Measurements from ENCODE around the gene RELN. TPM values are rescaled to one million over a fixed set of nuclear protein-coding genes. Genes with fewer than 3 reads are reported as not detected.

RELN gene
- total RNA-seq, 2 experiments from 2014 or later = not detected

DNA sequence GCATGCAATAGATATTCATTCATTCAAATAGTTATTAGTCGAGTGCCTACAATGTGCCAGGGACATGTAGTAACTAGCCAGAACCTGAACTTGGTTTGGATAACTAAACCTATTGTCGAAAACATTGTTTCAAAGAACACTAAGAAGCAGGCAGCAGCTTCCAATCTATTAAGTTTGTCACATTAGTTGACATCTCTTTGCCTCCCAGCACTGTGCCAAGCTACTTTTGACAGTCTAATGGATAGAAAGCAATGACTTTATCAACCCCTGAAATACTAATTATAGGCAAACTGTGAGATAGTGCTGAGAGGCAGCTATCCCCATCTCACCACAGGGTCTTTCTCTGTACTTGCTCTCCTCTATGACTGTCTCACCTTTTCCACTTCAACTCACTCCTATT lies 22.4 kb upstream of the RELN start:
- ATAC-seq (no peak), DNase-seq (no peak)
- H3K9me3 Mint-ChIP-seq (ENCODE audit: low read depth) = no peaks in the 10 kb centered on the region
- ChIA-PET CTCF (no interaction called here), POLR2A (no interaction called here)
- no peak overlapping the region for H3K27ac Mint-ChIP-seq
- peaks cover 9% of the 10 kb centered on the region for H3K27me3 Mint-ChIP-seq
- H3K4me1 Mint-ChIP-seq = no peaks in the 10 kb centered on the region
- no peak overlapping the region for H3K4me3 Mint-ChIP-seq
- intact Hi-C loops (cut with DNase I, micrococcal nuclease) = no loop called here
- H3K36me3 Mint-ChIP-seq (ENCODE audit: low read depth) = no peaks in the 10 kb centered on the region

DNA sequence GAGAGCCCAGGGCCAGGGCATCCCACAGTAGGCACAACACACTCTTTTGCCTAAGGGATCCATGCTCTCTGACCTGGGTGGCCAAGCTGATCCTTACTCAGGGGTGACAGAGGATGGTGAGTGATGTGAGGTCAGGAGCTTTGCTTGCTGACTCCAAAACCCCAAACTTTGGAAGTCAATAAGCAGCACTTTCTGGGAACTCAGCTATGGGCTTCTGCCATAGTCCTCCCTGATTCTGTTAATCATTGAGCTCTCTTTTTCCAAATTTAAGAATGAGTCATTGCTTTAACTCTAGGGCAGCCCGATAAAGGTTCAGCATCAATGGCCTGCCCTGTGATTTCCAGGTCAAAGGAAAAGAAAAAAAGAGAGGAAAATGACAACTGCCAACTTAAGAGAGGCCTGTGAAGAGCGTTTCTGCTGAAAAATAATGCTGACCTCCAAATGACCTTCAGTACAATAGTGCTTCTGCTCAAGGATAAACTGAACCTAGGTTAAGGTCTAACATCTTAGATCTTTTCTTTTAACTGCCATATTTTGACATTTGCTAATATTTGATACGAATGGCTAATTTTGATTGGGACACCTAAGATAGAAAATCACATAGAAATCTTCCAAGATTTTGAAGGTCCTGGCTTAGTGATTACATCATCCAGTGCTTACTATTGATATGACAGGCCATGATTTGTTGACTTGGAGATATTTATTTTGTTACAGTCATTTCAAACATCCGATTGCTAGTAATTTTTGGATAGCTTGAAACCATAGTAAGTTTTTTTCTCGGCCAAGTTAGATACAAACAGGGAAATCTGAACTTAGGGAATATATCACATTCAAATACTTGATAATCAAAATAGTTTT lies 20.8 kb upstream of the RELN start:
- Mint-ChIP-seq H3K9me3 (ENCODE audit: low read depth) (no peaks in the 10 kb centered on the region), H3K27me3 (peaks cover 6% of the 10 kb centered on the region), H3K27ac (no peak overlapping the region), H3K4me1 (no peaks in the 10 kb centered on the region), H3K4me3 (no peak overlapping the region), H3K36me3 (ENCODE audit: low read depth) (no peaks in the 10 kb centered on the region)
- CTCF ChIA-PET = interaction anchor here (0.7 to 1.5 kb wide), 2 partner anchors 10 to 635 kb away, joined by 3 to 5 read pairs; no protein-coding TSS in a partner anchor
- intact Hi-C loops (cut with DNase I, micrococcal nuclease) = no loop called here
- no peak for ATAC-seq
- no peak for DNase-seq
- POLR2A ChIA-PET = no interaction called here

DNA sequence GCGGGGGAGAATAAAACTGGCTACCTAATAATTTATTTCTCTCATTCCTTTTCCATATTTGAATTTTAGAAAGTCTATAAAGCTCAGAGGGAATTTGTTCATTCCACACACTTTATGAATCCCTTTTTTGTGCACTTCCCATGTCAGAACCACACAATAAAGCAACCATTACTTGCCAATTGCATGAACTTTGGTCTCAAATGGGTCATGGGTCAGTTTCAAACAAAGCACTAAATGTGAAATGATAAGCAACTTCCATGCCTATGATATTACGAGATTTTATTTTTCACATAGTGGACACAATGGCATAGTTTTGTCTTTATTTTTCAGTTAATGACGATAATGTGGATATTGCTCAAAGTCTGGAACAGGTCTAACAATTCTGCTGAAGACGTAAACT lies 18.6 kb upstream of the RELN start:
- ChIA-PET POLR2A (no interaction called here), CTCF (no interaction called here)
- H3K27me3 Mint-ChIP-seq = peaks cover 8% of the 10 kb centered on the region
- ATAC-seq (no peak), DNase-seq (no peak)
- H3K9me3 Mint-ChIP-seq (ENCODE audit: low read depth) = no peaks in the 10 kb centered on the region
- intact Hi-C loops (cut with DNase I, micrococcal nuclease) = no loop called here
- no peaks in the 10 kb centered on the region for H3K36me3 Mint-ChIP-seq (ENCODE audit: low read depth)
- H3K4me3 Mint-ChIP-seq = no peak overlapping the region
- no peak overlapping the region for H3K27ac Mint-ChIP-seq
- no peaks in the 10 kb centered on the region for H3K4me1 Mint-ChIP-seq

DNA sequence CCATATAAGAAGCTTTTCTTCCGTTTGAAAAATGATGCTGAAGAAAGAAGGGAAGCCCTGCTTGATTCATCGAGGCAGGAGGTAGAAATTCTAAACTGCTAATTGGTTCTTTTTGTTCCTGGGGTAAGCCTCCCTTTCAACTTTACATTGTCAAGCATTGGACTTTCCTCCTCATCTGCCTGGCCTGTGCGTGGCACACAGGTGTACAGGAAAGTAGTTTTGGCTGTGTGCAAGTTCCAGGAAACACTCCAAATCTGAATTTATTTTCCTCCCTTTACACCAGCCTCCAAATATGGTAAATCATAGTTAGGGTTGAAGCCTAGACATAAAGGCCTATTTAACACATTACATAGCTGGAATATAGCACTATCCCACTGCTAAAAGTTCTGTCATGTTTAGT lies 18.2 kb upstream of the RELN start:
- H3K4me1 Mint-ChIP-seq = no peaks in the 10 kb centered on the region
- intact Hi-C loops (cut with DNase I, micrococcal nuclease) = no loop called here
- POLR2A ChIA-PET = no interaction called here
- H3K36me3 Mint-ChIP-seq (ENCODE audit: low read depth) = no peaks in the 10 kb centered on the region
- no peak for DNase-seq
- no peak overlapping the region for H3K27ac Mint-ChIP-seq
- ATAC-seq = no peak
- CTCF ChIA-PET = no interaction called here
- H3K27me3 Mint-ChIP-seq = peaks cover 12% of the 10 kb centered on the region
- H3K9me3 Mint-ChIP-seq (ENCODE audit: low read depth) = no peaks in the 10 kb centered on the region
- no peak overlapping the region for H3K4me3 Mint-ChIP-seq

DNA sequence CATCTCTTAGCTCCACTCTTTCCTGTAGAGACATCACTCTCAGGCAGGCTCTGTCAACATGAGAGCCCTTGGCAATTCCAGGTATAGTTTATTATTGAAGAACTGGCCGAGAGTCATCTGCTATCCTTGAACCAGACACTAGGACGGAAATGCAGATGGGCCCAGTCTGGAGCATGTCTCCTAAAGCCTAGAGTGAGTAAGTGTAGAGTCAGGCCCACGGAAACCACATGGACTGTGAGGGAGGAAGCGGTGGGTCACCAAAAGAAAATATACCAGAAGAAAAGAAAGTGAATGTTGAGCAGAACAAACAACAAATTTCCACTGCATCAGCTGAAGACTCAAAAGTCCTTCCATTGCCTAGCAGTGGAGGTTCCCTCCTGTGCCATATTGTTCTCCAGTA lies 15.7 kb upstream of the RELN start:
- no peaks in the 10 kb centered on the region for H3K9me3 Mint-ChIP-seq (ENCODE audit: low read depth)
- ATAC-seq = no peak
- no peaks in the 10 kb centered on the region for H3K36me3 Mint-ChIP-seq (ENCODE audit: low read depth)
- H3K4me1 Mint-ChIP-seq = no peaks in the 10 kb centered on the region
- ChIA-PET CTCF (no interaction called here), POLR2A (no interaction called here)
- intact Hi-C loops (cut with DNase I, micrococcal nuclease) = no loop called here
- peaks cover 7% of the 10 kb centered on the region for H3K27me3 Mint-ChIP-seq
- no peak for DNase-seq
- no peak overlapping the region for H3K4me3 Mint-ChIP-seq
- H3K27ac Mint-ChIP-seq = no peak overlapping the region

DNA sequence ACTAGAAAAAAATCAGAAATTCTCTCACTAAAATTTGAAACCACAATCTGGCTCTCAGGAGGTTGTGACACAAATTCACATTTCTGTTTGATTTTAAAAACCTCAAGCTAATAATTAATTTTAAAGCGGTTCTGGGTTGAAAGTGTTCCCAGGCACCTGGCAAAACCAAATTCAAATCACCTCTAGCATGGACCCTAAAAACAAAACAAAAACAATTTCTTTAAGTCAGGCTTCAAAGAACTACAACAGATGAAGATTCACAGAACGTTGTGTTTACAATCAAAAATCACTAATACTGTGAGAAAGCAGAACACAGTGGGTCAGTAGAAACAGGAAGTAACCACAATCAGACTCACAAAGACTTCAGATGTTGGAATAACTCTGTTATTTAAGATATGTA lies 7.2 kb upstream of the RELN start:
- H3K9me3 Mint-ChIP-seq (ENCODE audit: low read depth) = no peaks in the 10 kb centered on the region
- POLR2A ChIA-PET = no interaction called here
- CTCF ChIA-PET = no interaction called here

DNA sequence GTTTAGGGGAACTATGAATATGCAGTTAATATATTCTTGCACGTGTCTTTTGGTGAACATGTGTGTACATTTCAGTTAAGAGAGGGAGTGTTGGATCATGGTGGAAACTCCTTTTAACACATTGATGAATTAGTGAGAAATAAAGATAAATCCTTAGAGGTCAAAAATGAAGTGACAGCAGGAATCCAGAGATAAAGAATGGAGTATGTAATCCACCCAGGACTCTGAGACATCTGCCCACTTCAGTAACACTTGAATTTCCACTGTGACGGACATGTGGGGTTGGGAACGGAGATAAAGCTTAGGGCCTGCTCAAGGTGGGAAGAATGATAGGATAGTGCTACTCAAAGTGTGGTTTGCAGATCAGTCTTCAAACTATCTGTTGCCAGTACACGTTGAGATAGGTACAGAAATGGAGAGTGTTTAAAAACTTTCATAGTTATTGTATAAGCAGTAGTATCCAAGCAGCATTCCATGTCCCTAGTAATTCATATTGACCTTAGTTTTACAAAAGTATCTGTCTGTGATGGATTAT lies 6.6 kb upstream of the RELN start:
- no peaks in the 10 kb centered on the region for H3K4me1 Mint-ChIP-seq
- H3K9me3 Mint-ChIP-seq (ENCODE audit: low read depth) = no peaks in the 10 kb centered on the region
- no peak overlapping the region for H3K27ac Mint-ChIP-seq
- peaks cover 12% of the 10 kb centered on the region for H3K27me3 Mint-ChIP-seq
- H3K36me3 Mint-ChIP-seq (ENCODE audit: low read depth) = no peaks in the 10 kb centered on the region
- ATAC-seq (no peak), DNase-seq (no peak)
- intact Hi-C loops (cut with DNase I, micrococcal nuclease) = loop anchor here in 1 of 2 experiments (10.0 kb wide), 1 partner anchor 159 kb away; no protein-coding TSS in a partner anchor
- CTCF ChIA-PET = no interaction called here
- H3K4me3 Mint-ChIP-seq = no peak overlapping the region
- POLR2A ChIA-PET = no interaction called here

More for the DNA sequence above, 7.2 kb upstream of the RELN start:
- H3K4me1 Mint-ChIP-seq = no peaks in the 10 kb centered on the region
- peaks cover 8% of the 10 kb centered on the region for H3K27me3 Mint-ChIP-seq
- no peak overlapping the region for H3K27ac Mint-ChIP-seq
- DNase-seq = no peak
- H3K36me3 Mint-ChIP-seq (ENCODE audit: low read depth) = no peaks in the 10 kb centered on the region
- no peak overlapping the region for H3K4me3 Mint-ChIP-seq
- no peak for ATAC-seq
- intact Hi-C loops (cut with DNase I, micrococcal nuclease) = loop anchor here in 1 of 2 experiments (10.0 kb wide), 1 partner anchor 158 kb away; no protein-coding TSS in a partner anchor

DNA sequence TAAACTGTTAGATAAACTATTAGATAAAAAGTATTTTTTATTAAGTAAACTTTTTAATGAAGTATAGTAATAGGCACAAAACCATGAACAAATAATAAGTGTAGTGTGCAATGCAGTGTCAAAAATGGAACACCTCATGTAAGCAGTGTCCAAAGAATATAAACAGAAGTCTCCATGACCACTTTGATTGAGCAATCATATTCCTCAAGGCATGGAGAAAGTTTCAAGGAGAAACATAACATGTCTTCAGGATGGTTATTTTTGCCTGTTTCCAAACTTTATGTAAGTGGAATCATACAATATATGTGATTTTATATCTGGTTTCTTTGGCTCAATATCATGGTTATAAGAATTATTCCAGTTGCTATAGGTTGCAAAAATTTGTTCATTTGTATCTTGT lies 6.1 kb upstream of the RELN start:
- ATAC-seq (no peak), DNase-seq (no peak)
- Mint-ChIP-seq H3K4me3 (no peak overlapping the region), H3K9me3 (ENCODE audit: low read depth) (no peaks in the 10 kb centered on the region), H3K4me1 (peaks cover under 1% of the 10 kb centered on the region), H3K27ac (no peak overlapping the region), H3K36me3 (ENCODE audit: low read depth) (no peaks in the 10 kb centered on the region), H3K27me3 (peaks cover 16% of the 10 kb centered on the region)
- intact Hi-C loops (cut with DNase I, micrococcal nuclease) = loop anchor here in 1 of 2 experiments (10.0 kb wide), 1 partner anchor 159 kb away; no protein-coding TSS in a partner anchor
- POLR2A ChIA-PET = no interaction called here
- CTCF ChIA-PET = no interaction called here

DNA sequence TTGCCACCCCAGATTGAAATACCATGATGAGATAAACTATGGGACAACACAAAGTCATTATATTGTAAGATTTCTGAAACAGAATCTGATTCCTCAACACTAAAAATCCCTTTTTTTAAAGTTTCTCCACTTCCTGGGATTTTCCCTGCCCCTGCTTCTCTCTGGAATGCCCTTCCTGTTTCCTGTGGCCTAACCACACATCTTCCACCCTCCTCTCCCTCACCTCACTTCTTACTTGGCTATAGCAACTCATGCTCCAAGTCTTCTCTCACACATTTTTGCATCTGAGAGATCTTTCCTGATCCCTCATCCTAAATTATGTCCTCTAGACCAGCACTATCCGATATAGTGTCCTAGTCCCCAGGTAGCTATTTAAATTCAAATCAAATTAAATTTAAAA lies 4.1 kb upstream of the RELN start:
- intact Hi-C loops (cut with DNase I, micrococcal nuclease) = loop anchor here in 1 of 2 experiments (10.0 kb wide), 1 partner anchor 161 kb away; no protein-coding TSS in a partner anchor
- H3K4me3 Mint-ChIP-seq = no peak overlapping the region

DNA sequence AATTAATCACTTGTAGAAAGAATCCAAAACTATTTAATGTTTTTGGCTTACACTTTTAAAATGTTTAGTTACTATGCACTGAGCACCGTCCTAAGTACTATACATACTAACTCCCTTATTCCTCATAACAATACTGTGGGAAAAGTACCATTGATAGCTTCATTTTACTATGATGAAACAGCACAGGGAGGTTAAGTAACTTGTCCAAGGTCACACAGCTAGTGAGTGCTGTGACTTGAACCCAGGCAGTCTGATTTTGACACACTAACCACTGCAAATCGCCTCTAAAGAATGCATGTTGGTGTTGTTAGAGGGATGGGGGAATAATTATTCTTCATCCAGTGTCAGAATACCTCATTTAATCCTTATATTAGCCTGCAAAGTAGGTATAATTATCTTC lies 1.9 kb upstream of the RELN start:
- Mint-ChIP-seq H3K27me3 (peaks cover 38% of the 10 kb centered on the region), H3K4me3 (no peak overlapping the region), H3K36me3 (ENCODE audit: low read depth) (no peaks in the 10 kb centered on the region), H3K27ac (no peak overlapping the region), H3K9me3 (ENCODE audit: low read depth) (no peaks in the 10 kb centered on the region), H3K4me1 (peaks cover 10% of the 10 kb centered on the region)
- ATAC-seq (no peak), DNase-seq (no peak)
- intact Hi-C loops (cut with DNase I, micrococcal nuclease) = loop anchor here in 1 of 2 experiments (10.0 kb wide), 1 partner anchor 163 kb away; no protein-coding TSS in a partner anchor
- CTCF ChIA-PET = interaction anchor here (0.6 to 1.1 kb wide), 2 partner anchors 8 to 62 kb away, joined by 3 read pairs; no protein-coding TSS in a partner anchor
- POLR2A ChIA-PET = no interaction called here

More for the DNA sequence above, 4.1 kb upstream of the RELN start:
- CTCF ChIA-PET = no interaction called here
- ATAC-seq = no peak
- POLR2A ChIA-PET = no interaction called here
- Mint-ChIP-seq H3K9me3 (ENCODE audit: low read depth) (no peaks in the 10 kb centered on the region), H3K27ac (no peak overlapping the region), H3K36me3 (ENCODE audit: low read depth) (no peaks in the 10 kb centered on the region), H3K27me3 (peaks cover 27% of the 10 kb centered on the region), H3K4me1 (peaks cover 9% of the 10 kb centered on the region)
- DNase-seq = no peak

DNA sequence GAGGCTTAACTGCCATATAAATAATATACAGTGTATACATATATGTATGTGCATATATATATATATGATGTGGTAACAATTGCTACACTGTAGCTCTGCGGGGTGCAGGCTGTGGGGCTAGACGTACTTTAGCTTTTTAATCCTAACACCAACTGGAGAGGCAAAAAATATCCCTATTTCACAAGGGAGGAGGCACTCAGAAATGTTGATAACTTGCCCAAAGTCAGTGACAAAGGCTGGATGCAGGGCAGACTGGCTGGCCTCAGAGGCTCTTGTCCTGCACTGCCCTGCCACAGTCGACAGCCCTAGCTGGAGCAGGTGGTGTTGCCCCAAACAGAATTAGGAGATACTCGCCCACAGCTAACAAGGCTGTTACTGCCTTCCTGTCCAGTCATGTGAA lies 1.5 kb upstream of the RELN start:
- DNase-seq (no peak), ATAC-seq (no peak)
- H3K9me3 Mint-ChIP-seq (ENCODE audit: low read depth) = no peaks in the 10 kb centered on the region
- H3K27me3 Mint-ChIP-seq = peaks cover 39% of the 10 kb centered on the region
- no peak overlapping the region for H3K4me3 Mint-ChIP-seq
- no peaks in the 10 kb centered on the region for H3K36me3 Mint-ChIP-seq (ENCODE audit: low read depth)
- ChIA-PET POLR2A (no interaction called here), CTCF (interaction anchor here (0.6 to 1.1 kb wide), 2 partner anchors 8 to 61 kb away, joined by 3 read pairs; no protein-coding TSS in a partner anchor)
- intact Hi-C loops (cut with DNase I, micrococcal nuclease) = loop anchor here in 1 of 2 experiments (10.0 kb wide), 1 partner anchor 164 kb away; no protein-coding TSS in a partner anchor
- H3K27ac Mint-ChIP-seq = no peak overlapping the region
- peaks cover 10% of the 10 kb centered on the region for H3K4me1 Mint-ChIP-seq

Data from activated CD4-positive, alpha-beta T cell treated with anti-CD3 and anti-CD28 coated beads for 36 hours (primary cell).